Measurements from ENCODE around the gene DNAJB8. TPM values are rescaled to one million over a fixed set of nuclear protein-coding genes. Genes with fewer than 3 reads are reported as not detected.

The DNAJB8 gene
- total RNA-seq, 1 experiment from 2014 or later: not detected

DNA sequence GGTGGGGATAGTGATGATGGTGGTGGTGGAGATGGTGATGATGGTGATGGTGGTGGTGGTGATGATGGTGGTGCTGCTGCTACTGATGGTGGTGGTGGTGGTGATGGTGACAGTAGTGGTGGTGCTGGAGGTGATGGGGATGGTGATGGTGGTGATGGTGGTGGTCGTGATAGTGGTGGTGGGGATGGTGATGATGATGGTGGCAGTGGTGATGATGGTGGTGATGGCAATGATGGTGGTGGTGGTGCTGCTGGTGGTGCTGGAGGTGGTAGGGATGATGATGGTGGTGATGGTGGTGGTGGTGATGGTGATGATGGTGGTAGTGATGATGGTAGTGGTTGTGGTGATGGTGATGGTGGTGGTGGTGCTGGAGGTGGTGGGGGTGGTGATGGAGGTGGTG lies 21.3 kb downstream of the DNAJB8 start:
- ChIA-PET CTCF (no interaction called here), POLR2A (no interaction called here)
- H3K36me3 Mint-ChIP-seq (ENCODE audit: insufficient read depth, unreplicated experiment): no peaks in the 10 kb centered on the region
- H3K27me3 Mint-ChIP-seq (ENCODE audit: insufficient read depth, unreplicated experiment): peaks cover 91% of the 10 kb centered on the region
- H3K9me3 Mint-ChIP-seq (ENCODE audit: unreplicated experiment): peaks cover 11% of the 10 kb centered on the region
- no peaks in the 10 kb centered on the region for H3K4me1 Mint-ChIP-seq (ENCODE audit: insufficient read depth, unreplicated experiment)
- H3K27ac Mint-ChIP-seq (ENCODE audit: low read depth, unreplicated experiment): no peak overlapping the region
- TF ChIP-seq CTCF (IDR thresholded peaks at IDR 0.05; ENCODE audit: unreplicated experiment): no peak
- intact Hi-C loops (cut with micrococcal nuclease): no loop called here
- no TSS peak for BruUV-seq (replicated peaks)
- no peak overlapping the region for H3K4me3 Mint-ChIP-seq (ENCODE audit: unreplicated experiment)
- DNase-seq (ENCODE audit: unreplicated experiment): no peak

DNA sequence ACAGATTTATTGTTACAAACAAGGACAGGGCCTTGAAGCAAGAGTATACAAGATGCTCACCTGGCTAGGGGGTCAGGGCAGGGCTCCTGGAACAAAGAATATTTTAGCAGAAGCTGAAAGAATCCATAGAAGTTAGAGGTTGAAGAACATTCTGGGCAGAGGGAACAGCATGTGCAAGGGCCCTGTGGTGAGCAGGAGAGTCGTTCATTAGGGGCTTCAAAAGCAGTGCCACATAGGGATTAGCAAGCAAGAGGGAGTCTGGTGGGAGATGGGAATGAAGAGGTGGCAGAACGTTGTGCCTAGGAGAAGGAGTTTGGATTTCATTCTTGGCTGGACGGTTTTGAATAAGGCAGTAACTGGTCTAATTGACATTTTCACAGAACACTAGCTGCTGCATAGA lies 22.9 kb downstream of the DNAJB8 start:
- no peak for TF ChIP-seq CTCF (IDR thresholded peaks at IDR 0.05; ENCODE audit: unreplicated experiment)
- CTCF ChIA-PET: interaction anchor here (1.1 kb wide), 1 partner anchor 17 kb away, joined by 3 read pairs; no protein-coding TSS in a partner anchor
- H3K4me3 Mint-ChIP-seq (ENCODE audit: unreplicated experiment): no peak overlapping the region
- H3K36me3 Mint-ChIP-seq (ENCODE audit: insufficient read depth, unreplicated experiment): no peaks in the 10 kb centered on the region
- POLR2A ChIA-PET: interaction anchor here (0.6 kb wide), 1 partner anchor 657 kb away, joined by 3 read pairs; no protein-coding TSS in a partner anchor
- peaks cover 11% of the 10 kb centered on the region for H3K9me3 Mint-ChIP-seq (ENCODE audit: unreplicated experiment)
- no peak overlapping the region for H3K27ac Mint-ChIP-seq (ENCODE audit: low read depth, unreplicated experiment)
- BruUV-seq (replicated peaks): no TSS peak
- intact Hi-C loops (cut with micrococcal nuclease): no loop called here
- DNase-seq (ENCODE audit: unreplicated experiment): no peak
- peaks cover 90% of the 10 kb centered on the region for H3K27me3 Mint-ChIP-seq (ENCODE audit: insufficient read depth, unreplicated experiment)
- no peaks in the 10 kb centered on the region for H3K4me1 Mint-ChIP-seq (ENCODE audit: insufficient read depth, unreplicated experiment)

DNA sequence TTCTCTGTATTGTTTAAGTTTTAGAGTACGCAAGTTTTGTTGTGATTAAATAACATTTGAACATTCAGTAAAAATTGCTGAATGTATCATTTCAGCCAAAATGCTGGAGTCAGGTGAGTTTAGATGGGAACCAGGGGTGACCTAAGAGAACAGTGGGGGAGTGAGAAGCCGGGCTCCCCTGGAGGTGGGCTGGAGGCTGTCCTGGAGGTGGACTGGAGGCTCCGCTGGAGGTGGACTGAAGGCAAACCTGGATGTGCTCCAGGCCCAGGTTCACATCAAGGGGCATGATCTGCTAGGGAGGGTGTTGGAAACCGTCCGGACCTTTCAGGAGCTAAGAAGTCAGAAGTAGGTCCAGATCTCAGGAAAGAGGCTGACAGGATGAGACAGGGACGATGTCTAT lies 23.7 kb downstream of the DNAJB8 start:
- DNase-seq (ENCODE audit: unreplicated experiment): no peak
- TF ChIP-seq CTCF (IDR thresholded peaks at IDR 0.05; ENCODE audit: unreplicated experiment): no peak
- Mint-ChIP-seq H3K4me1 (ENCODE audit: insufficient read depth, unreplicated experiment) (no peaks in the 10 kb centered on the region), H3K27me3 (ENCODE audit: insufficient read depth, unreplicated experiment) (peaks cover 82% of the 10 kb centered on the region), H3K9me3 (ENCODE audit: unreplicated experiment) (peaks cover 11% of the 10 kb centered on the region), H3K36me3 (ENCODE audit: insufficient read depth, unreplicated experiment) (no peaks in the 10 kb centered on the region), H3K27ac (ENCODE audit: low read depth, unreplicated experiment) (no peak overlapping the region), H3K4me3 (ENCODE audit: unreplicated experiment) (no peak overlapping the region)
- intact Hi-C loops (cut with micrococcal nuclease): no loop called here
- POLR2A ChIA-PET: no interaction called here
- no TSS peak for BruUV-seq (replicated peaks)
- CTCF ChIA-PET: no interaction called here

- Mint-ChIP-seq H3K27me3 (ENCODE audit: insufficient read depth, unreplicated experiment) (peaks cover 82% of the 10 kb centered on the region), H3K4me3 (ENCODE audit: unreplicated experiment) (no peak overlapping the region), H3K36me3 (ENCODE audit: insufficient read depth, unreplicated experiment) (no peaks in the 10 kb centered on the region), H3K4me1 (ENCODE audit: insufficient read depth, unreplicated experiment) (no peaks in the 10 kb centered on the region), H3K9me3 (ENCODE audit: unreplicated experiment) (peaks cover 11% of the 10 kb centered on the region), H3K27ac (ENCODE audit: low read depth, unreplicated experiment) (no peak overlapping the region)
- TF ChIP-seq CTCF (IDR thresholded peaks at IDR 0.05; ENCODE audit: unreplicated experiment): no peak
- ChIA-PET POLR2A (interaction anchor here (0.5 kb wide), 1 partner anchor 86 kb away, joined by 3 read pairs; no protein-coding TSS in a partner anchor), CTCF (interaction anchor here (0.5 kb wide), 1 partner anchor 26 kb away, joined by 3 read pairs; no protein-coding TSS in a partner anchor)
- DNase-seq (ENCODE audit: unreplicated experiment): no peak
- BruUV-seq (replicated peaks): no TSS peak
- intact Hi-C loops (cut with micrococcal nuclease): no loop called here
Measured at GRCh38 chr3:128442070-128442469, 24.6 kb downstream of the DNAJB8 start.
